Activated CD4-positive, alpha-beta T cell treated with anti-CD3 and anti-CD28 coated beads, Interleukin-2, Interleukin-6, amounts not matched to agents 100 ng/mL and 50 ng/mL, durations not matched to agents 16 hours and 8 hours (primary cell): Measurements from ENCODE around the gene CUL4B.
A peak's percentile ranks its signal among the peaks of the same experiment; 100 is the strongest.
"Not testable (repeated sequence)": the region's sequence is repeated elsewhere in the genome, so short reads cannot be mapped to it uniquely, and the experiment has no call there.

Experiments used
- DNase-seq: peaks from one replicate; pipeline ENCODE4 v3.0.0-alpha.2; 2020

The CUL4B gene

DNA sequence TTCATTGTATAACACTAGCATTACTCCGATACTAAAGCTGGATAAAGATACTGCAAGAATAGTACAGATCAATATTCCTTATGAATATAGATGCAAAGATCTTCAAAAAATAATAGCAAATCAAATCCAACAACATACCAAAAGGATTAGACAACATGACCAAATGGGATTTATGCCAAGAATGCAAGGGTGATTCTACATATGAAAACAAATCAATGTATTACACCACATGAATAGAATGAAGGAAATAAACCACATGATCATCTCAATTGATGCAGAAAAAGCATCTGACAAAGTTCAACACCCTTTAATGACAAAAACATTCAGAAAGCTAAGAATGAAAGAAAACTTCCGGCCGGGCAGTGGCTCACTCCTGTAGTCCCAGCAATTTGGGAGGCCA lies 42.8 kb downstream of the CUL4B start:
- no peak for DNase-seq

DNA sequence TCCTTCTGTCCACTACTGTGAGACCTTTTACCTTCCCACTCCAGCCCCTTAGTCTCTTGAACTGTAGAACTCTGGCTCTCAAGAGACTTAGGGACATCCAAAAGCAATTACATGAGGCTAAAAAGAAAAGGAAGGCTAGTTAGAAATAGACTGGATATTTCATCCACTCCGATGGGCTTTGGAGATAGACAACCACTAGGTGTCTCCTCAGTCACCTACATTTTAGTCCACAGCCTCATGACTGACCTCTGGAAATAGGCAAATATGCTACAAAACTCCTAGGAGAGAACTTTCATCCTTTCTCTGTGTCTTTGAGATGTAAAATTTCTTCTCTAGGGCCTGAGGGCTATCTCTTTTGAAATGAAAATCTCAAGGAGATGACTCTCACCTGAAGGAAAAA lies 46.5 kb downstream of the CUL4B start:
- DNase-seq = peak; percentile 2

DNA sequence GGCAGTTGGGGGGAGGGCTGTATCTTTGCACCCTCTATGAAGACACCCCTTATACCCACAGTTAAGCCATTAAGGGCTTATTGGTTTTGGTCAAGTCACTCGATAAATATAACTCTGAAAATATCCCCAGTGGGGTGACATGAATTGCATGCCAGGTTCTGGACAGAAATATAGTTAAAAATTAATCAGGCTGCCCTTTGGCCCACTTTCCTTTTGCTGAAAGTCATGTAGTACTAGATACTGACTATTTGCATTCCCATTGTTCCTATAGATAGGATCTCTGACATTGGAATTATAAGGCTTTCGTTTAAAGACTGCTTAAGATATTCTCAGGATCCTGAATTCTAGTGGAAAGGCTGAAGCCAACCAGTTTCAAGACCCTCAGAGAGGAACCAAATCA lies 48.1 kb downstream of the CUL4B start:
- no peak for DNase-seq

DNA sequence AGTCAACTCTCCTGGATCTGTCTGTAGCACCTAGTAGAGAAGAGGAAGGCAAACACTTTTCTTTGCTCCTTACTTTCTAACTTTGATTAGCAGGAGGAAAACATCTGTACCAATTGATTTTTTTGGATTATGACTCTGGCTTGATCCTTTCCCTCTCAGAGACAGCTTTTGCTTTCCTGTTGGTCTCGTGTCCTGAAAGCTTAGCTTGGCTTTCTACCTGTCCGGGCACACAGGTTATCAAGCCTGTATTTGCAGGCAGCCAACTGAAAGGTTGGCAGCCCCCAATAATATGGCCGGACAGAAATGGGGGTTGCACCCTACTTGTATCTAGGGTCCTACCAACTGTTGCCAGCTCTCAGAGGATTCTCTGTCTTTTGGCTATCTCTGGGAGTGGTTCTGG lies 48.5 kb downstream of the CUL4B start:
- DNase-seq = no peak

DNA sequence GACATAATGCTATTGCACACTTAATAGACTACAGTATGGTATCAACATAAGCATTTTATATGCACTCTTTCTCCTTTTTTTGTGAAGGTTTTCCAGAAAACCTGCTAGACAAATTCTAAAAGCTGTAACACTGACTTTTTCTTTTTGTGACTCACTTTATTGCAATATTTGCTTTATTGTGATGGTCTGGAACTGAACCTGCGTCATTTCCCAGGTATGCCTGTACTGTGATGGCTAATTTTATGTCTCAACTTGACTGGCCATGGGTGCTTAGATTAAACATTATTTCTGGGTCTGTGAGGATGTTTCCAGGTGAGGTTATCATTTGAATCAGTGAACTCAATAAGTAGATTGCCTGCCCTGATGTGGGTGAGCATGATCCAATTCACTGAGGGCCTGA lies 56.2 kb downstream of the CUL4B start:
- no peak for DNase-seq

DNA sequence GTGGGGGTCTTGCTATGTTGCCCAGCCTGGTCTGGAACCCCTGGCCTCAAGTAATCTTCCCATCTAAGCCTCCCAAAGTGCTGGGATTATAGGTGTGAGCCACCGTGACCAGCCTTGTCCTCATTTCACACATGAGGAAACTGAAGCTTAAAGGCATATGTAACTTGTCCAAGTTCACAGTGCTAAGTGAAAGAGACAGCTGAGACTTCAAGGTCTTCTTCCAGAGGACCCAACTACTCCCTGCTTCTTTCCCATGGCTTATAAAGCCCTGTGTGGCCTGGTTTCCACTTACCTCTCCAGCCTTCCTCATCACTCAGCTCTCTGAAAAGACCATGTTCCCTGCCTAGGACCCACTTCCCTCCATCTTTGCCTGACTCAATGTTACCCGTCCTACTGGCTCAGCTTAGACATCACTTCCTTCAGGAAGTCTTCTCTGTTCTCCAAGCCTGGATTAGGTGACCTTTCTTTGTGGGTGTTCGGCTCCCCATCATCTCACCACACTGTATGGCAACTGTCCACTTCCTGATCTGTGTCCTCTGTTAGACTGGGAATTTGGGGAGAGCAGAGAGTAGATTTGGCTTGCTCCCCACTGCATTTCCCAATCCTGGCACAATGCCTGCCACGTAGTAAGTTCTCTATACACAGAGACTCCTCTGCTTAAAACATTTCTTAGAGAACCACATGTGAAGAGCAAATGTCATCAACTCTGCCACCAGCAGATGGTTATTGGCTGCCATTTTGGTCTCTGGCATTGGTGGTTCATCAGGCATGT lies 61.3 kb downstream of the CUL4B start:
- no peak for DNase-seq

DNA sequence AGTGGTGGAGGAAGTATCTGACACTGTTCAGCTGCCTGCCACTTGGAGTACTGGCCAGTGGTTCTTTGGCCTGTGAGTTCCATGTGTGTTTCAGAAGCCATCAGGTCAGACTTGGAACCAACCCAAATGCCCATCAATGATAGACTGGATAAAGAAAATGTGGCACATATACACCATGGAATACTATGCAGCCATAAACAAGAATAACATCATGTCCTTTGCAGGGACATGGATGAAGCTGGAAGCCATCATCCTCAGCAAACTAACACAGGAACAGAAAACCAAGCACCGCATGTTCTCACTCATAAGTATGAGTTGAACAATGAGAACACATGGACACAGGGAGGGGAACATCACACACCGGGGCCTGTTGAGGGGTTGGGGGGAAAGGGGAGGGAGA lies 70.6 kb downstream of the CUL4B start:
- DNase-seq = not testable (repeated sequence)

DNA sequence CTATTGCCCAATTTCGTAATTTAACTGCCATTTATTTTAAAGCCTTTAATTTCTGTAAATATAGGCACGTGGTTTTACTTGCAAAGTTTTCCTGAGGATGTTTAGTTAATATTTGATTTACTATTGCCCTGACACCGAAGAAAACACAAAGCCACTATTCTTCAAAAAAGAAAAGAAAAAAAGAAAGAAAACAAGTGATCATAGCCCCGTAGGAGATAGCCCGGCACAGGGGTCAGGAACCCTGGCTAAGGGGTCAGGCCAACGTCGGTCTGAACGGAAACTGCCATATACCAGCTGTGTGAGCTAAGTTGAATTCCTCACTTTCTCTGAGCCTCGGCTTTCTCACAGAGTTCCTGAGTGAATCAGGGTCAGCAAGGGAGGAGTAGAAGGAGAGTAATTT lies 74.0 kb downstream of the CUL4B start:
- no peak for DNase-seq

DNA sequence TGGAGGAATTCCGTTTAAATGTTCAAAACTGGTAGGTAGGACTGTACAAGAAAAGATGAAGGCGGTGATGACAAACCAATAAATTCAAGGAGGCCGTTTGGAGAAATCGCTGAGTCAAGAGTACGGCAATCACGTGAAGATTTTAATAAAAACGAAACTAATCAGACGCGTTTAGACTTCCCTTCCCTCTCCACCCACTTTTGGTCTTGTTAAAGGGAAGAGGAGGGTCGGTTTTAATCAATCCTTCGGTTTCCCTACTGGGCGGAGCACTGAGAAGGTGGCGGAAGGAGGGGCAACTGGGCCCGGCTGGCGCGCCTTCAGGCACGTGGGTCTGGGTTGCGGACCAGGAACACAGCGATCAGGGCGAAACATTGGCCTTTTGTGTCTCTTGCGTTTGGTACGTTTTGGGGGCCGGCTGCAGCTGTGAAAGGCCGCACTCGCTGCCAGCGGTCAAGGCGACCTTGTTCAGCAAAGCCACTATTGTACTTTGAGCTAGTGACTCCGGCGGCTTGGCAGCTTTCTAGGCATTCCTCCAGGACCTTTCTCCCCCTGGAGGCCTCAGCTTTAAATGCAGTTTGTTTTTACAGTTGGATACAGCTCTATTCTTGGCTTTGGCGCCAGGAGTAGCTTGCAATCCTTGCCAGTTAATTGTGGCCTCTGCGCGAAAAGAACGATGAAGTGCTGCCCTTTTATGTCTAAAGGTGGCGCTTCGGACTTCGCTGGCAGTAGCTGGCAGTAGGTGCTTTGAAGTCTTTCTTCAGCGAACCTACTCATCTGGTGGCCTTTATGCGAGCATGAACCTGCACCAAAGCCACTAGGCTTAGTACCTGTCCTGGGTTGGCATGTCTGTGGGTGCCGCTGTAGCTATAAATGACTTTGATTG lies 74.9 kb downstream of the CUL4B start:
- peak; percentile 84 for DNase-seq

DNA sequence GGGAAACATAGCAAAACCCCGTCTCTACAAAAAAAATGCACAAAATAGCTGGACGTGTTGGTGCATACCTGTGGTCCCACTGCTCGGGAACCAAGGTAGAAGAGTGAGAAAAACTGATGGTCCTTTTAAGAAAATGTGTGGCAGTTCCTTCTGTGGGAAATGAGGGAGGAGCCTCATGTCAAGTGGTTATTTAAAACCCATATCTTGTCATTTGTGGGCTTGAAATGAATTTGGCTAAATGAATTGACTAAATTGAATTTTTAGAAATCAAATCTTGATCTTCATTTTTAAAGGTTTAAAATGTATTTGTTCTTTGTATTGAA lies 75.5 kb downstream of the CUL4B start:
- DNase-seq = no peak

DNA sequence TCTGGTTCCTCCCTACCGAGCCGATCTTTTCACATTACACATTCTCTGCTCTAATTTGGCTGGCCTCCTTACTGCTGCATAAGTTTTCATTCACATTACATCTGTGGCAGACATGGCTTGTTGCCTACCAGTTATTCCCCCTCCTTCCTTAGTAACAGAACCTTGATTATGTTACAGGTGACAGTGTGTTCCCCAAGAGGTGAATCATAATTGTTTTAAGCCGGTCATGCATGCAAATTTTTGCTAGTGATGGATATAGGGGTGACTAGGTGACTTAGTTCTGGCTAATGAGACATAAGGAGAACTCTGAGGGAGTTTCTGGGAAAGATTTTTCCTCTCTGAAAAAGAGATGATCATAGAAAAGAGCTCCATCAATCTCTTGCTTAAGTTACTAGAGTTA lies 83.3 kb downstream of the CUL4B start:
- no peak for DNase-seq

DNA sequence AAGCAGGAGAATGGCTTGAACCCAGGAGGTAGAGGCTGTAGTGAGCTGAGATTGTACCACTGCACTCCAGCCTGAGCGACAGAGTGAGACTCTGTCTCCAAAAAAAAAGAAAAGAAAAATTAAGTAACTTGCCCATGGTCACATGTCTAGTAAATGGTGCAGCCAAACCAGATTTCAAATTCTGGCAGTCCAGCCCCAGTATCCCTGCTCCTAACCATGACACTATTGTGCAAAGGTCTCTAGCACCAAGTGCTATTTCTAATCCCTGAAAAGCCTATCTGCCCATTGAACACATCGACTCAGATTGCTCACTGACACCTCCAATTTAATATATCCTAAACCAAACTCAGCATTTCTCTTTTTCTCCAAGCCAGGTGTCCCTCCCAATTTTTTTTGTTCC lies 84.0 kb downstream of the CUL4B start:
- no peak for DNase-seq

DNA sequence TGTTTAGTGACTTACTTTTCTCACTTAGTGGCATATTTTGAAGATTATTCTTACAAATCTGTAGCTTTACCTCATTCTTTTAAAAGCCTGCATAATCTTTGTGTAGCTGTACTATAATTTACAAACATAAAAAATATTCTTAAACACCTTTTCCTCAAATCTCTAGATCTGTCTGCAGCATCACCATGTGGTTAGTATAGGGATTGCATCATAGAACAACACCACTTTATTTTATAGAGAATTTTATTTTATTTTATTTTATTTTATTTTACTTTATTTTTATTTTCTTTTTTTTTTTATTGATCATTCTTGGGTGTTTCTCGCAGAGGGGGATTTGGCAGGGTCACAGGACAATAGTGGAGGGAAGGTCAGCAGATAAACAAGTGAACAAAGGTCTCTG lies 85.3 kb downstream of the CUL4B start:
- DNase-seq = peak; percentile 16
